Stimulated activated CD4-positive, alpha-beta T cell treated with anti-CD3 and anti-CD28 coated beads, Interleukin-15, amount 100 ng/mL, for 24 hours (primary cell): ENCODE data around the gene CEP70.

Experiments used
- DNase-seq: peaks from one replicate; pipeline ENCODE4 v3.0.0-alpha.2; 2020

The CEP70 gene

DNA sequence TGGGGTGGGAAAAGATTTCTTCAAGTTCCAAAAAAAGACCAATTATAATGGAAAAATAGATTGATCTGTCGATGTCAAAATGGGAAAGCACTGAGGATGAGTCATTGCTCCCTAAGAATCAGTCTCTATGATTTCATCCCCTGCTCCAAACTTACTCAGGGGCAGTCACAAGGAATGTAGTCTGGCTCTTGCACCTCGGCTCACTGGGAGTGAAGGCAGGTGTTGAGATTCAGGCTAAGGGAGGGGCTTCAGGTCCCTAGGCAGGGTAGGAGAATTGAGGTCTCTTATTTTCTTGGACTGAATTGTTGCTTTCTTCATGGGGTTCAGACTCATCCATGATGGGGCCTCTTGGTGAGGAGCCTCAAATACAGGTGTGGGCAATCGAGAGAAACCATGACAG is 145.4 kb downstream of the CEP70 start:
- DNase-seq = no peak

DNA sequence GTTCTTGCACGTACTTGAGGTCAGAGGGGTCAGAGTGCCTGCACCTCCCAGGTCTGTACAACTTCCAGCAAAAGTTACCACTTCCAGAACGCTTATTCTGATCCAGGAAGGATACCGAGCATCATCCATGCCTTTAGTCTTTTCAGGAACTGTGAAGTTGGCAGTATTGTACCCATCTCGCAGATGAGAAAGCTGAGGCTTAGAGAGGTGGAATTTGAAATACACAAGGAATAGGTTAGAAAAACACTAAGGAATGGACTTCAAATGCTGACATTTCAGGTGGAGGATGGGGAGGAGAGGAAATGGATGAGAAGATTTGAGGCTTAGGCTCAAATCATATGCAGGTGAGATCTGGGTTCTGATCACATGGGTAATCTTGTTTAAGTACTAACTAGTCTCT is 148.4 kb downstream of the CEP70 start:
- no peak for DNase-seq

DNA sequence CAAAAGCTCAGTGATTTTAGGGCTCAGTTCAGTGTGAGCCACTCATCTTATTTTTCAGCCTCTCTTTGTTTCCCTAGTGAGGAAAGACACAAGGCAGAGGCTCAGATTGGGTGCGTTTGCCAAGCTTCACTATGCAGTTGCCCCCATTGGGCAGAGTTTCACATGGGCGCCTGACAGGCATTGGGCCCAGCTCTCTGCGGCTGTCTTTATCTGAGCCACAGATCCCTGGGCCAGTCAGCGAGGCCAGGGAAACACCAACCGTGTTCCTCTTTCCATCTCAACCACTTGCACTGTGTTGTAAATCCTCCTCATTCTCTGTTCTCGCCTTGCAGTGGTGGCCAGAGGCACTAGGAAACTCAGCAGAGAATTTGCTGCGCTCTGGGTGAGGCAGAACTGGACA is 148.8 kb downstream of the CEP70 start:
- no peak for DNase-seq
